ENCODE results near the gene CDH24. TPM values are rescaled to one million over a fixed set of nuclear protein-coding genes. Genes with fewer than 3 reads are reported as not detected.

Gene CDH24
- total and polyA plus RNA-seq, 2 of the 4 experiments (the other 2 are of a cell fraction): 3.9 to 24.4 TPM

DNA sequence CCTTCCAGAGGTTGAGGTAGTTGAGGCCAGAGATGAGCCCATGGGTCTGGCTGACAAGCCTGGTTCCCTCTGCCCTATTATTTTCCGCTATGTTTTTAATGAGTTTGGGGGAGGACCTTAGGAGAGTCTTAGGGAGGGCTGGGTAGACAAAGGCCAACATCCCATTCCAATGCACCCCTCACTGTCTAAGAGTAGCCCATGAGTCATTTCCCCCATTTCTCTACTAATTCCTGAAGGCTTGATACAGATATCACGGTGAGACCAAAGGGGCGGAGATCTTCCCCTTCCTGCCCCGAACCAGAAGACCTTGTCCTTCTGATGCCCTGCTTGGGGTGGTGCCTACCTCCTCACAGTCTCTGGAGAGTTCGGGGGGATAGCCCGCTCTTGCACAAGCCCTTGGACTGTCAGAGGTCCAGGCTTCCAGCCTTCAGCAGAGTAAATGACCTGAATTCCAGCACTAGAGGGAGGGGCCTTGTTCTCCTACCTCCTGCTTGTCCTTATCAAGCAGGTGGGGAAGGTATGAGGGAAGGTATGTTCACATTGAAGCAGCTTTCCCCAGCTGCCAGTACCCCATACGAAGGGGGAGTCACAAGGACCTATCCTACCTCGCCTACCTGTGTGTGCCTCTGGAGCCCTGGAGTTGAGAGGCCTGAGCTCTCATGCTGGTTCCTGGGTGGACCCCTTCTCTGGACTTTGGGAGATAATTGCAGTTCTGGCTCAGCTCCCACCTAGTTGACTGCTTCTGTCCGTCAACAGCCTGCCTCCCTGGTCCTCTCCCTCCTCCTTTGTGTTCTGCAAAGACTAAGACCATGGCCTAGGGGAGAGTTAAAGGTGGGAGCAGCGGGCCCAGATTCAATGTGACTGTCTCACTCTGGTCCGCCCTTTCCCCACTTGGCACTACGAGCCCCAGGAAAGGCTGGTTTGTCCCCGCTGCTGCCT is 11.6 kb downstream of the CDH24 start:
- Histone ChIP-seq H2BK5ac (ENCODE audit: low read depth, low read length, poor library complexity, severe bottlenecking) (no peak overlapping the region), H2BK15ac (ENCODE audit: low read depth, low read length) (no peak overlapping the region), H3K9me3 (ENCODE audit: control insufficient read depth, insufficient read depth, low read length) (no peaks in the 10 kb centered on the region), H2AFZ (replicated peaks; ENCODE audit: low read length, poor library complexity) (peak overlapping the region; percentile 63), H3K27me3 (ENCODE audit: control insufficient read depth, insufficient read depth, low read length) (no peaks in the 10 kb centered on the region), H3K9me1 (ENCODE audit: insufficient read depth, low read length) (peaks cover 12% of the 10 kb centered on the region), H2BK20ac (ENCODE audit: low read depth, low read length) (no peak overlapping the region), H3K18ac (ENCODE audit: low read depth, low read length) (no peak overlapping the region), H4K91ac (ENCODE audit: insufficient read depth, low read depth, low read length) (no peak overlapping the region), H3K36me3 (ENCODE audit: control insufficient read depth, insufficient read depth, low read length) (no peaks in the 10 kb centered on the region), H3K9ac (ENCODE audit: low read depth, low read length) (no peak overlapping the region), H3K27ac (ENCODE audit: insufficient read depth, low read length) (no peak overlapping the region), H3K14ac (replicated peaks; ENCODE audit: low read depth, low read length) (no peak overlapping the region), H2AK9ac (replicated peaks; ENCODE audit: low read depth, low read length, poor library complexity) (peak overlapping the region; percentile 33), H4K8ac (ENCODE audit: low read depth in 2 of 2, low read length in 2 of 2) (no peak overlapping the region), H4K5ac (ENCODE audit: low read depth, low read length) (no peak overlapping the region), H3K79me1 (ENCODE audit: low read depth in 1 of 2, low read length in 2 of 2) (no peaks in the 10 kb centered on the region), H3K23ac (ENCODE audit: low read depth, low read length) (no peak overlapping the region), H3K4me3 (ENCODE audit: insufficient read depth, low read depth, low read length) (no peak overlapping the region), H2AK5ac (ENCODE audit: low read depth, low read length) (peak overlapping the region; percentile 8), H3K4ac (ENCODE audit: low read depth, low read length) (no peak overlapping the region), H3K4me2 (ENCODE audit: low read depth, low read length) (no peak overlapping the region), H4K20me1 (ENCODE audit: insufficient read depth, low read length) (no peaks in the 10 kb centered on the region), H3K56ac (ENCODE audit: extremely low read depth, insufficient read depth, low read length) (no peak overlapping the region), H2BK120ac (ENCODE audit: low read depth, low read length) (no peak overlapping the region), H3K4me1 (ENCODE audit: control insufficient read depth, insufficient read depth, low read length) (peaks cover 7% of the 10 kb centered on the region)
- ChIA-PET POLR2A (ENCODE audit: unreplicated experiment) (no interaction called here), CTCF (interaction anchor here (0.9 kb wide), 1 partner anchor 12 kb away, joined by 3 read pairs; no protein-coding TSS in a partner anchor)
- in situ Hi-C loops (cut with MboI; ENCODE audit: low sequenced_read_pairs): no loop called here
- intact Hi-C loops (cut with micrococcal nuclease): no loop called here
- TF ChIP-seq MAZ (IDR thresholded peaks at IDR 0.05; ENCODE audit: borderline replicate concordance, low read depth, low read length): no peak
- TF ChIP-seq SMC3 (IDR thresholded peaks at IDR 0.05; ENCODE audit: low read depth, low read length): no peak
- no peak for TF ChIP-seq POLR2A (IDR thresholded peaks at IDR 0.05; ENCODE audit: low read depth, low read length)
- TF ChIP-seq RAD21 (IDR thresholded peaks at IDR 0.05; ENCODE audit: low read length): no peak
- TF ChIP-seq NFE2L2 (IDR thresholded peaks at IDR 0.05; ENCODE audit: low read depth, low read length): no peak
- no peak for TF ChIP-seq CHD1 (IDR thresholded peaks at IDR 0.05; ENCODE audit: low read depth, low read length)
- no peak for TF ChIP-seq CTCF (conservative IDR thresholded peaks at IDR 0.05; ENCODE audit: low read depth, low read length)
- TF ChIP-seq CEBPB (IDR thresholded peaks at IDR 0.05; ENCODE audit: low read depth, low read length): no peak
- ATAC-seq (ENCODE audit: low read depth) (no peak; the same call in 1 of the 2 replicates), DNase-seq (no peak)
- WGBS, 2 experiments (ENCODE audit: extremely low coverage in 2 of 2, insufficient read length in 1 of 2): 80% methylated on average over 5 of the region's 13 CpGs; no CpG with 5 or more reads in 1 of the 2 experiments
- no TSS peak for BruUV-seq (replicated peaks)
- dilution Hi-C loops (cut with HindIII; ENCODE audit: low sequenced_read_pairs, unreplicated experiment): no loop called here

All from IMR-90 (cell line).